ENCODE data around the gene VENTX. TPM values are rescaled to one million over a fixed set of nuclear protein-coding genes. Genes with fewer than 3 reads are reported as not detected.

VENTX gene
- total RNA-seq, 1 experiment from 2014 or later: 28.0 TPM

GRCh38 chr10:133276100-133276434 is 38.4 kb downstream of the VENTX start:
- POLR2A ChIA-PET: no interaction called here
- CTCF ChIA-PET: interaction anchor here (0.6 to 2.6 kb wide), 11 partner anchors 9 to 475 kb away, joined by 3 to 23 read pairs (median 5); no protein-coding TSS in a partner anchor

More at GRCh38 chr10:133276100-133276434, 38.4 kb downstream of the VENTX start:
- H3K27ac Mint-ChIP-seq: no peak overlapping the region
- H3K4me1 Mint-ChIP-seq: peaks cover 6% of the 10 kb centered on the region; the same call in 1 of the 2 replicates
- H3K4me3 Mint-ChIP-seq: peak overlapping the region; percentile 54
- no peaks in the 10 kb centered on the region for H3K27me3 Mint-ChIP-seq (ENCODE audit: low read depth)
- DNase-seq (ENCODE audit: low spot score) (no peak), ATAC-seq (no peak)
- no peak for TF ChIP-seq NR1H2 (CRISPR knock-in tag; IDR thresholded peaks at IDR 0.05)
- no peak for TF ChIP-seq TEAD4 (CRISPR knock-in tag; IDR thresholded peaks at IDR 0.05)
- TF ChIP-seq ERG (CRISPR knock-in tag; IDR thresholded peaks at IDR 0.05): no peak
- TF ChIP-seq ZNF263 (CRISPR knock-in tag; IDR thresholded peaks at IDR 0.05; ENCODE audit: low read depth): no peak
- no peak for TF ChIP-seq ARID4B (CRISPR knock-in tag; IDR thresholded peaks at IDR 0.05; ENCODE audit: borderline replicate concordance)
- no peak for TF ChIP-seq NFYB (CRISPR knock-in tag; conservative IDR thresholded peaks at IDR 0.05; ENCODE audit: low read depth)
- TF ChIP-seq FOXP1 (CRISPR knock-in tag; IDR thresholded peaks at IDR 0.05; ENCODE audit: borderline replicate concordance): no peak
- TF ChIP-seq KAT7 (CRISPR knock-in tag; IDR thresholded peaks at IDR 0.05; ENCODE audit: borderline replicate concordance): no peak
- TF ChIP-seq NR2C2 (CRISPR knock-in tag; IDR thresholded peaks at IDR 0.05): no peak
- no peak for TF ChIP-seq ZMAT4 (CRISPR knock-in tag; IDR thresholded peaks at IDR 0.05)
- no peak for TF ChIP-seq HMGXB4 (CRISPR knock-in tag; IDR thresholded peaks at IDR 0.05)
- no peaks in the 10 kb centered on the region for H3K36me3 Mint-ChIP-seq
- H3K9me3 Mint-ChIP-seq: no peaks in the 10 kb centered on the region
